ENCODE results near the gene SPINK1. TPM values are rescaled to one million over a fixed set of nuclear protein-coding genes. Genes with fewer than 3 reads are reported as not detected.
"Not testable (repeated sequence)": the region's sequence is repeated elsewhere in the genome, so short reads cannot be mapped to it uniquely, and the experiment has no call there.

Gene SPINK1
- total and polyA plus RNA-seq, 4 donors, result 4.0 to 20.2 (median 15.0) TPM

- no peaks in the 10 kb centered on the region for H3K27me3 ChIP-seq (ENCODE audit: control insufficient read depth in 3 of 3, insufficient read depth in 3 of 3, low read length in 2 of 3)
- H3K4me3 ChIP-seq, result no peak overlapping the region
- H3K4me1 ChIP-seq (ENCODE audit: control insufficient read depth in 5 of 5, insufficient read depth in 5 of 5, low read length in 5 of 5), result peaks cover 0 to 2% (median 0%) of the 10 kb centered on the region in 5 donors
- no peak overlapping the region for H3K9ac ChIP-seq (ENCODE audit: insufficient read depth in 1 of 2, low read length in 2 of 2)
- H3K27ac ChIP-seq (ENCODE audit: low read depth in 1 of 2, low read length in 1 of 2), result no peak overlapping the region
- TF ChIP-seq CTCF (IDR thresholded peaks at IDR 0.05; ENCODE audit: control extremely low read depth, extremely low read depth), result no peak
- ATAC-seq (ENCODE audit: insufficient read depth, low FRiP score), result no peak
- no peaks in the 10 kb centered on the region for H3K9me3 ChIP-seq (ENCODE audit: control insufficient read depth in 4 of 4, insufficient read depth in 3 of 4, low read length in 3 of 4)
- no peaks in the 10 kb centered on the region for H3K36me3 ChIP-seq (ENCODE audit: control insufficient read depth in 4 of 4, insufficient read depth in 4 of 4, low read length in 4 of 4)
- DNase-seq, result no peak
- WGBS, 2 donors, result 53 to 66% methylated on average over 3 of the region's 3 CpGs
Measured at GRCh38 chr5:147874910-147875367, 43.5 kb upstream of the SPINK1 start.

- not testable (repeated sequence) for H3K4me1 ChIP-seq (ENCODE audit: control insufficient read depth in 5 of 5, insufficient read depth in 5 of 5, low read length in 5 of 5); H3K9ac ChIP-seq (ENCODE audit: insufficient read depth in 1 of 2, low read length in 2 of 2); ATAC-seq (ENCODE audit: insufficient read depth, low FRiP score); H3K27me3 ChIP-seq (ENCODE audit: control insufficient read depth in 3 of 3, insufficient read depth in 3 of 3, low read length in 2 of 3); H3K9me3 ChIP-seq (ENCODE audit: control insufficient read depth in 4 of 4, insufficient read depth in 3 of 4, low read length in 3 of 4); H3K27ac ChIP-seq (ENCODE audit: low read depth in 1 of 2, low read length in 1 of 2); H3K36me3 ChIP-seq (ENCODE audit: control insufficient read depth in 4 of 4, insufficient read depth in 4 of 4, low read length in 4 of 4); H3K4me3 ChIP-seq; DNase-seq
- 85 to 88% methylated on average over 5 of the region's 8 CpGs for WGBS, 2 donors
Measured at GRCh38 chr5:147874118-147874875, 42.8 kb upstream of the SPINK1 start.

- H3K4me3 ChIP-seq; H3K4me1 ChIP-seq (ENCODE audit: control insufficient read depth in 5 of 5, insufficient read depth in 5 of 5, low read length in 5 of 5); H3K36me3 ChIP-seq (ENCODE audit: control insufficient read depth in 4 of 4, insufficient read depth in 4 of 4, low read length in 4 of 4); ATAC-seq (ENCODE audit: insufficient read depth, low FRiP score); H3K27ac ChIP-seq (ENCODE audit: low read depth in 1 of 2, low read length in 1 of 2); H3K9me3 ChIP-seq (ENCODE audit: control insufficient read depth in 4 of 4, insufficient read depth in 3 of 4, low read length in 3 of 4); DNase-seq; H3K9ac ChIP-seq (ENCODE audit: insufficient read depth in 1 of 2, low read length in 2 of 2); H3K27me3 ChIP-seq (ENCODE audit: control insufficient read depth in 3 of 3, insufficient read depth in 3 of 3, low read length in 2 of 3): not testable (repeated sequence)
- 91 to 96% methylated on average over 16 of the region's 16 CpGs for WGBS, 2 donors
Measured at GRCh38 chr5:147872744-147873435, 41.4 kb upstream of the SPINK1 start.

DNA sequence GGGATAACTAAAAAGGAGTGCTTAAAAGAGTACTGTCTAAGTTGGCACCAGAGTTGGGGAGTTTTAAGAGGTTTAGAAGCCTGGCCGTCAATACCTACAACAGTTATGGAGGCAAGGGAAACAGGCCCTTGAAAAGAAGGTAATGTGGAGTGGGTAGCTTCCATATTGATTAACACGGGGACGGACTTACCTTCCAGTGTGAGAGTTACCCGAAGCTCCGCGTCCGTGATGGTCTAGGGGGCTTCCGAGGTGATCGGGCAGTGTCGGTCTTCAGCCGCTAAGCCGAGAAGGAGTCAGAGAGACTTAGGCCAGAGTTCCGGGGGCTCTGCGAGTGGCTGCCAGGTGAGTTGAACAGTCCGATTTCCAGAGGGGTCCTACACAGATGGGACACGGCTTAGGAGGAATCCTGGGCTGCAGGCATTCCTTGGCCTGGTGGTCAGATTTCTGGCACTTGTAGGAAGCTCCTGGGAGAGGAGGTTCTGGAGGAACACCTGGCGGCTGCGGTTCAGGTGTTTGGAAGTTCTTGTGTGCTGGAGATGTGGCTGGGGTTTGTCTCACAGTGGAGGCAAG lies 40.6 kb upstream of the SPINK1 start:
- H3K27me3 ChIP-seq (ENCODE audit: control insufficient read depth in 3 of 3, insufficient read depth in 3 of 3, low read length in 2 of 3); H3K27ac ChIP-seq (ENCODE audit: low read depth in 1 of 2, low read length in 1 of 2); H3K36me3 ChIP-seq (ENCODE audit: control insufficient read depth in 4 of 4, insufficient read depth in 4 of 4, low read length in 4 of 4); H3K9me3 ChIP-seq (ENCODE audit: control insufficient read depth in 4 of 4, insufficient read depth in 3 of 4, low read length in 3 of 4); H3K4me3 ChIP-seq; DNase-seq; ATAC-seq (ENCODE audit: insufficient read depth, low FRiP score); H3K4me1 ChIP-seq (ENCODE audit: control insufficient read depth in 5 of 5, insufficient read depth in 5 of 5, low read length in 5 of 5); H3K9ac ChIP-seq (ENCODE audit: insufficient read depth in 1 of 2, low read length in 2 of 2): not testable (repeated sequence)
- 95 to 96% methylated on average over 17 to 18 of the region's 18 CpGs for WGBS, 2 donors

- H3K9ac ChIP-seq (ENCODE audit: insufficient read depth in 1 of 2, low read length in 2 of 2); H3K27ac ChIP-seq (ENCODE audit: low read depth in 1 of 2, low read length in 1 of 2); H3K9me3 ChIP-seq (ENCODE audit: control insufficient read depth in 4 of 4, insufficient read depth in 3 of 4, low read length in 3 of 4); H3K27me3 ChIP-seq (ENCODE audit: control insufficient read depth in 3 of 3, insufficient read depth in 3 of 3, low read length in 2 of 3); DNase-seq; H3K36me3 ChIP-seq (ENCODE audit: control insufficient read depth in 4 of 4, insufficient read depth in 4 of 4, low read length in 4 of 4); H3K4me1 ChIP-seq (ENCODE audit: control insufficient read depth in 5 of 5, insufficient read depth in 5 of 5, low read length in 5 of 5); ATAC-seq (ENCODE audit: insufficient read depth, low FRiP score); H3K4me3 ChIP-seq: not testable (repeated sequence)
- WGBS, 2 donors, result 78 to 93% methylated on average over 6 of the region's 6 CpGs
Measured at GRCh38 chr5:147869892-147870291, 38.4 kb upstream of the SPINK1 start.
